GM21529 (cell line): Measurements from ENCODE around the gene FYB2.

Experiments used
- ATAC-seq: cut with Tn5 transposase; IDR thresholded peaks from one replicate; pipeline ENCODE4 v1.9.1; 2021; ENCODE audit not compliant: unreplicated experiment

Gene FYB2

GRCh38 chr1:56819387-56819899, at the start of gene FYB2:
Gene FYB2 (minus strand): TSS chr1:56819404. CDS start chr1:56819290, 114 bp downstream.
- ATAC-seq, result no peak

GRCh38 chr1:56868761-56869160, 49.6 kb upstream of the FYB2 start:
- no peak for ATAC-seq

- no peak for ATAC-seq
Measured at GRCh38 chr1:56867491-56867890, 48.3 kb upstream of the FYB2 start.

GRCh38 chr1:56866656-56867055, 47.5 kb upstream of the FYB2 start:
- no peak for ATAC-seq

- ATAC-seq, result no peak
Measured at GRCh38 chr1:56864430-56864829, 45.2 kb upstream of the FYB2 start.

- ATAC-seq, result no peak
Measured at GRCh38 chr1:56863265-56863992, 44.2 kb upstream of the FYB2 start.

GRCh38 chr1:56859287-56859686, 40.1 kb upstream of the FYB2 start:
- ATAC-seq, result no peak

- no peak for ATAC-seq
Measured at GRCh38 chr1:56856186-56856585, 37.0 kb upstream of the FYB2 start.

GRCh38 chr1:56855190-56855589, 36.0 kb upstream of the FYB2 start:
- ATAC-seq, result no peak

GRCh38 chr1:56854521-56855099, 35.4 kb upstream of the FYB2 start, which contains the start of gene C8A:
Gene C8A (plus strand): TSS chr1:56854797. CDS start chr1:56854902, 105 bp downstream.
- ATAC-seq, result no peak

- no peak for ATAC-seq
Measured at GRCh38 chr1:56852476-56852875, 33.3 kb upstream of the FYB2 start.

- ATAC-seq, result no peak
Measured at GRCh38 chr1:56850922-56851321, 31.7 kb upstream of the FYB2 start.

- ATAC-seq, result no peak
Measured at GRCh38 chr1:56850411-56850810, 31.2 kb upstream of the FYB2 start.

GRCh38 chr1:56849750-56850149, 30.5 kb upstream of the FYB2 start:
- ATAC-seq, result no peak

- ATAC-seq, result no peak
Measured at GRCh38 chr1:56845343-56845742, 26.1 kb upstream of the FYB2 start.

- ATAC-seq, result no peak
Measured at GRCh38 chr1:56844545-56845136, 25.4 kb upstream of the FYB2 start.

- ATAC-seq, result no peak
Measured at GRCh38 chr1:56843544-56843943, 24.3 kb upstream of the FYB2 start.

GRCh38 chr1:56838759-56839158, 19.6 kb upstream of the FYB2 start:
- no peak for ATAC-seq

GRCh38 chr1:56837244-56837939, 18.2 kb upstream of the FYB2 start:
- ATAC-seq, result no peak

GRCh38 chr1:56836359-56836758, 17.2 kb upstream of the FYB2 start:
- no peak for ATAC-seq

- ATAC-seq, result no peak
Measured at GRCh38 chr1:56835657-56836056, 16.5 kb upstream of the FYB2 start.
